SK-N-SH (cell line): ENCODE results near the gene PSKH1.

Experiments
- CHD2 ChIP-seq: fragments of 150-350 bp; IDR thresholded peaks from 2 replicates; pipeline ENCODE4 v1.6.1; 2018; ENCODE audit warnings: low read length; ENCODE audit not compliant: partially characterized antibody
- EZH2phosphoT487 ChIP-seq: fragments of 200-600 bp; sonication (generic); IDR thresholded peaks from 2 replicates; pipeline ENCODE4 v1.6.1; 2017; ENCODE audit warnings: low read depth, mixed run types, mild to moderate bottlenecking, antibody characterized with exemption, moderate library complexity, borderline replicate concordance

- TF ChIP-seq EZH2phosphoT487, result no peak
- TF ChIP-seq CHD2, result no peak
These were observed 16.1 kb downstream of the PSKH1 start for GRCh38 chr16:67909056-67909742.
